PC-3 (cell line): ENCODE results near the gene DNAL1. TPM values are rescaled to one million over a fixed set of nuclear protein-coding genes. Genes with fewer than 3 reads are reported as not detected.

ENCODE experiments used
- ATAC-seq: fragments of 200-7000 bp; cut with Tn5 transposase; 2 replicates; pipeline ENCODE4 v1.9.1; 2020; ENCODE audit warnings: mild to moderate bottlenecking, moderate library complexity
- BruUV-seq: library from RNA; stranded (reverse); fragments of 400-500 nt; replicated peaks from 2 replicates; lab custom pipeline; 2021; lab: Mats Ljungman, UMichigan
- CTCF ChIA-PET: fragments of 300-600 bp; sonication (Branson Sonifier 250); formaldehyde crosslinking; loops from one replicate; lab custom pipeline; 2022; ENCODE audit warnings: antibody characterized with exemption; lab: Charles Lee
- POLR2A ChIA-PET: fragments of 300-600 bp; sonication (Branson Sonifier 250); formaldehyde crosslinking; loops from one replicate; lab custom pipeline; 2022; ENCODE audit warnings: antibody characterized with exemption; ENCODE audit not compliant: unreplicated experiment; lab: Charles Lee
- DNase-seq: peaks from one replicate; pipeline ENCODE4 v3.0.0-alpha.2; 2015
- H2AFZ ChIP-seq: fragments of 300-600 bp; sonication (generic); 2 replicates; pipeline ENCODE4 v1.6.0; 2016; ENCODE audit warnings: antibody characterized with exemption, low read length
- H3F3A ChIP-seq: fragments of 300-600 bp; sonication (generic); one replicate; pipeline ENCODE4 v1.6.0; 2017; ENCODE audit warnings: antibody characterized with exemption, low read length, control low read depth, mild to moderate bottlenecking; ENCODE audit not compliant: unreplicated experiment
- H3K27ac ChIP-seq: fragments of 300-600 bp; sonication (generic); 2 replicates; pipeline ENCODE4 v1.5.1; 2016; ENCODE audit warnings: mild to moderate bottlenecking, low read length
- H3K27me3 ChIP-seq: fragments of 300-600 bp; sonication (generic); 2 replicates; pipeline ENCODE4 v1.6.1; 2016; ENCODE audit warnings: low read length, mixed read lengths
- H3K36me3 ChIP-seq: fragments of 300-600 bp; sonication (generic); 2 replicates; pipeline ENCODE4 v1.6.1; 2016; ENCODE audit warnings: low read depth, mixed run types, low read length, mixed read lengths
- H3K4me1 ChIP-seq: fragments of 300-600 bp; sonication (generic); 2 replicates; pipeline ENCODE4 v1.5.1; 2016; ENCODE audit warnings: low read length; ENCODE audit not compliant: insufficient read depth
- H3K4me2 ChIP-seq: fragments of 300-600 bp; sonication (generic); 2 replicates; pipeline ENCODE4 v1.6.0; 2016; ENCODE audit warnings: low read length
- H3K4me3 ChIP-seq: fragments of 300-600 bp; sonication (generic); 2 replicates; pipeline ENCODE4 v1.5.1; 2016; ENCODE audit warnings: mild to moderate bottlenecking, low read length, mixed read lengths
- H3K79me2 ChIP-seq: fragments of 300-600 bp; sonication (generic); 2 replicates; pipeline ENCODE4 v1.6.1; 2017; ENCODE audit warnings: low read length, mixed read lengths
- H3K9ac ChIP-seq: fragments of 300-600 bp; sonication (generic); 2 replicates; pipeline ENCODE4 v1.6.0; 2016; ENCODE audit warnings: mild to moderate bottlenecking, low read length
- H3K9me2 ChIP-seq: fragments of 300-600 bp; sonication (generic); replicated peaks from 2 replicates; pipeline ENCODE4 v1.6.1; 2016; ENCODE audit warnings: mixed run types, low read length, mixed read lengths
- H3K9me3 ChIP-seq: fragments of 300-600 bp; sonication (generic); 2 replicates; pipeline ENCODE4 v1.6.1; 2016; ENCODE audit warnings: low read length, mixed read lengths
- H4K20me1 ChIP-seq: fragments of 300-600 bp; sonication (generic); 2 replicates; pipeline ENCODE4 v1.6.1; 2016; ENCODE audit warnings: low read length, mixed read lengths
- CTCF ChIP-seq: fragments of 300-600 bp; sonication (generic); conservative IDR thresholded peaks from 2 replicates; pipeline ENCODE4 v1.5.1; 2017; ENCODE audit warnings: antibody characterized with exemption, low read depth, mild to moderate bottlenecking, low read length
- EZH2 ChIP-seq: fragments of 300-600 bp; sonication (generic); IDR thresholded peaks from one replicate; pipeline ENCODE4 v1.6.1; 2017; ENCODE audit warnings: antibody characterized with exemption, mild to moderate bottlenecking, low read length; ENCODE audit not compliant: unreplicated experiment
- EZH2phosphoT487 ChIP-seq: fragments of 300-600 bp; sonication (generic); IDR thresholded peaks from 2 replicates; pipeline ENCODE4 v1.6.1; 2018; ENCODE audit warnings: mild to moderate bottlenecking, antibody characterized with exemption, low read length, borderline replicate concordance
- intact Hi-C: fragments of 100-400 bp; cut with micrococcal nuclease; formaldehyde crosslinking; loops from 2 replicates; pipeline ENCODE4 v1.9.0; 2023
- total RNA-seq: library from RNA; depleted of rRNA; stranded (reverse); fragments of >200 nt; gene quantifications from 2 replicates; pipeline ENCODE4 v1.2.3, GENCODE V29; 2014

DNAL1 gene
- total RNA-seq, 1 experiment from 2014 or later = 2.6 TPM

DNA sequence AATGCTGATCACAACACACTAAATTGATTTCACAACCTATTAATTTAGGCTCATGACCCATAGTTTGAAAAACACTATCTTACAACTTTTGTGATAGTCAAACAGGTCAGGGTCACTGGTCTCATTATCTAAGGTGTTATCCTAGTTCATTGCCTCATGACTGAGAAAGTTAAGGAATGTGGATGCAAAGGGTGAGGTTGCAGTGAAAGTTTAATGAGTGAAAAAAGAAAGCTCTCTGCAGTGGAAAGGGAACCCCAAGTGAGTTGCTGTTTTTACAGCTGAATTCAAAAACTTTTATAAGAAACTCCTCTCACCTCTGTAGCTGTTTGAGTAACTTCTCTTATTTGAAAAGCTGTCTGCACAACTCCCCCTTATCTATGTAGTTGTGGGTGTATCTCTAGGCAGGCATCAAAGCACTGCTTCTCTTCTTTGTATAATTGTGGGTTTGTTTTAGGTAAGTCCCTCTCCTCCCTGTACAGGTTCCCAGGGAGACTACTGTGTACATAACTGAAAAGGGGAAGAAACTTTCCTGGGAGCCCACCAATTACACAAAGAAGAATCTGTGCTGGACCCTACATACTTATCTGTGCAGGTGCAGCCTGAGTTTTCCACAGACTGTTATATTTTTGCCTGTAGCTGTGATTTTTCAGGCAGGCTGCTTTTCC is 18.9 kb downstream of the DNAL1 start:
- Histone ChIP-seq H2AFZ (no peak overlapping the region), H3K27ac (no peak overlapping the region), H3K9me3 (no peaks in the 10 kb centered on the region), H3K9me2 (no peaks in the 10 kb centered on the region), H3K79me2 (no peaks in the 10 kb centered on the region), H4K20me1 (no peaks in the 10 kb centered on the region), H3K27me3 (no peaks in the 10 kb centered on the region), H3K36me3 (no peaks in the 10 kb centered on the region), H3F3A (no peaks in the 10 kb centered on the region), H3K4me2 (no peak overlapping the region), H3K9ac (no peak overlapping the region), H3K4me1 (peaks cover 12% of the 10 kb centered on the region), H3K4me3 (no peak overlapping the region)
- no peak for TF ChIP-seq EZH2phosphoT487
- TF ChIP-seq EZH2 = no peak
- no peak for TF ChIP-seq CTCF
- ChIA-PET CTCF (no interaction called here), POLR2A (interaction anchor here (0.5 kb wide), 1 partner anchor 32 kb away, joined by 3 read pairs; no protein-coding TSS in a partner anchor)
- DNase-seq (no peak), ATAC-seq (no peak)
- intact Hi-C loops = loop anchor here (5.0 to 10.0 kb wide), 2 partner anchors 49 to 191 kb away; partner anchors contain the start of genes PNMA1 and PTGR2
- BruUV-seq = no TSS peak

GRCh38 chr14:73665130-73665529 is 20.3 kb downstream of the DNAL1 start:
- no peaks in the 10 kb centered on the region for H3K36me3 ChIP-seq
- no peak for TF ChIP-seq EZH2phosphoT487
- H3K4me2 ChIP-seq = no peak overlapping the region
- POLR2A ChIA-PET = no interaction called here
- peaks cover 12% of the 10 kb centered on the region for H3K4me1 ChIP-seq
- no peaks in the 10 kb centered on the region for H3K27me3 ChIP-seq
- H3K79me2 ChIP-seq = no peaks in the 10 kb centered on the region
- BruUV-seq = no TSS peak
- no peaks in the 10 kb centered on the region for H3K9me2 ChIP-seq
- H3K9ac ChIP-seq = no peak overlapping the region
- no peaks in the 10 kb centered on the region for H3K9me3 ChIP-seq
- ATAC-seq (no peak), DNase-seq (no peak)
- no peaks in the 10 kb centered on the region for H4K20me1 ChIP-seq
- CTCF ChIA-PET = no interaction called here
- H3K27ac ChIP-seq = no peak overlapping the region
- intact Hi-C loops = loop anchor here (10.0 kb wide), 1 partner anchor 190 kb away; the partner anchor contains the start of gene PTGR2
- no peaks in the 10 kb centered on the region for H3F3A ChIP-seq
- H2AFZ ChIP-seq = no peak overlapping the region
- no peak overlapping the region for H3K4me3 ChIP-seq

GRCh38 chr14:73666583-73666982 is 21.8 kb downstream of the DNAL1 start:
- Histone ChIP-seq H3K9ac (no peak overlapping the region), H3K9me3 (no peaks in the 10 kb centered on the region), H3K4me3 (no peak overlapping the region), H3K27ac (no peak overlapping the region), H4K20me1 (no peaks in the 10 kb centered on the region), H3K36me3 (no peaks in the 10 kb centered on the region), H3F3A (no peaks in the 10 kb centered on the region), H3K9me2 (no peaks in the 10 kb centered on the region), H3K27me3 (no peaks in the 10 kb centered on the region), H3K4me1 (peaks cover 12% of the 10 kb centered on the region), H2AFZ (no peak overlapping the region), H3K79me2 (no peaks in the 10 kb centered on the region), H3K4me2 (no peak overlapping the region)
- ATAC-seq (no peak), DNase-seq (no peak)
- TF ChIP-seq CTCF (no peak), EZH2 (no peak), EZH2phosphoT487 (no peak)
- BruUV-seq = no TSS peak
- POLR2A ChIA-PET = no interaction called here
- intact Hi-C loops = loop anchor here (10.0 kb wide), 1 partner anchor 188 kb away; the partner anchor contains the start of gene PTGR2
- CTCF ChIA-PET = no interaction called here
